Heart left ventricle (tissue), 16 donors: ENCODE data around the gene RUFY1. TPM values are rescaled to one million over a fixed set of nuclear protein-coding genes. Genes with fewer than 3 reads are reported as not detected.

Experiments
- ATAC-seq, 4 donors: fragments of 200-7000 bp; cut with Tn5 transposase; one replicate each; pipeline ENCODE4 v1.9.1; 2020 to 2022; ENCODE audit warnings: moderate library complexity in 4 of 4, mild to moderate bottlenecking in 3 of 4, moderate number of reproducible peaks in 1 of 4
- DNase-seq, 5 donors: peaks; one replicate each; pipeline ENCODE4 v3.0.0-alpha.2; 2020
- H3K27ac ChIP-seq, 12 donors: fragments of 200-600 bp; sonication (generic) in 4 of 12; one replicate each; pipeline versions ENCODE4 v1.5.0 to v1.8.0; 2016 to 2022; ENCODE audit warnings: mild to moderate bottlenecking in 2 of 12
- H3K27me3 ChIP-seq, 9 donors: fragments of 200-600 bp; sonication (generic) in 2 of 9; one replicate each; pipeline versions ENCODE4 v1.5.1 to v1.8.0; 2016 to 2022; ENCODE audit warnings: mild to moderate bottlenecking in 3 of 9
- H3K36me3 ChIP-seq, 9 donors: fragments of 200-600 bp; sonication (generic) in 2 of 9; one replicate each; pipeline versions ENCODE4 v1.5.0 to v1.8.0; 2018 to 2022; ENCODE audit warnings: mild to moderate bottlenecking in 2 of 9
- H3K4me1 ChIP-seq, 12 donors: fragments of 200-600 bp; sonication (generic) in 4 of 12; one replicate each; pipeline versions ENCODE4 v1.5.0 to v1.8.0; 2016 to 2022; ENCODE audit warnings: mild to moderate bottlenecking in 3 of 12
- H3K4me3 ChIP-seq, 12 donors: fragments of 200-600 bp; sonication (generic) in 4 of 12; one replicate each; pipeline versions ENCODE4 v1.5.0 to v1.8.0; 2017 to 2022; ENCODE audit warnings: mild to moderate bottlenecking in 9 of 12, moderate library complexity in 4 of 12
- H3K9me3 ChIP-seq, 12 donors: fragments of 200-600 bp; sonication (generic) in 4 of 12; one replicate each; pipeline versions ENCODE4 v1.5.0 to v1.8.0; 2016 to 2022; ENCODE audit warnings: mild to moderate bottlenecking in 1 of 12
- POLR2A ChIP-seq, 2 donors: fragments of 450-650 bp; IDR thresholded peaks; one replicate each; pipeline ENCODE4 v1.6.1; 2017; ENCODE audit warnings: antibody characterized with exemption in 2 of 2, mild to moderate bottlenecking in 2 of 2, moderate library complexity in 2 of 2
- WGBS, 4 donors: extraction: QIAGEN DNeasy Blood & Tissue Kit in 2 of 4; methylation state at CpG; one replicate each; pipeline versions ENCODE4 v1.1.5 to v1.1.7; 2013 to 2018; 5-methylcytosine and 5-hydroxymethylcytosine counted together
- intact Hi-C, 10 donors: fragments of 100-400 bp; cut with DNase I; formaldehyde crosslinking; loops; one replicate each; pipeline versions ENCODE4 v1.11.1 to v1.14.2; 2022
- polyA plus RNA-seq, 2 donors: library from polyadenylated mRNA; stranded (reverse); fragments of 200-250 nt; gene quantifications; one replicate each; pipeline ENCODE4 v1.2.3, GENCODE V29; 2013
- total RNA-seq, 9 donors: library from RNA; depleted of rRNA in 2 of 9; stranded (reverse); fragments of >200 nt in 2 of 9; fragmentation: NEBNext Ultra II Directional in 3 of 9; extraction: Animal tissue kit (Norgen Biotek cat#: 25700) in 3 of 9; gene quantifications; one replicate each; pipeline versions ENCODE4 v1.1.0 to v1.2.4, GENCODE V29; 2016 to 2023
- TF ChIP-seq, protein P1 (sequence below), 12 donors: fragments of 200-600 bp; sonication (generic) in 4 of 12; IDR thresholded peaks; one replicate each; pipeline versions ENCODE4 v1.5.0 to v1.8.0; 2018 to 2022; ENCODE audit warnings: antibody characterized with exemption in 12 of 12, mild to moderate bottlenecking in 5 of 12
- donor health status: ischemic (EF 13 %, LVEDD 7.1; RV severe dilation, severe dysfunction).
- donor health status: healthy with polysubstance abuse.
- donor health status: DM: no; HTN: yes; CAD: no.
- donor health status: DM: no; HTN: no; CAD: no.
- donor health status: ischemic (EF 25% LVEDD 6.9; RV normal size, moderate dysfunction).
- donor health status: ischemic (EF 25% LVEDD 5.7; RV mildly dilated, moderate dysfunction).
- donor health status: healthy.
- donor health status: DM: yes; HTN: yes; CAD: no.
- donor health status: ischemic (EF 35%, LVEDD 5.7; RV mildly dilated, moderate dysfunction).
- donor health status: nonischemic (EF 11% LVEDD 7.7; RV severe dilation, severe dysfunction).
- donor health status: DM: yes; HTN: yes; CAD: no.
- donor health status: PGD.
- donor health status: ischemic (EF 29% LVEDD 5.4; RV normal size, mild dysfunction).
- donor health status: nonischemic (EF 23%, LVEDD 6.1; RV moderate dilation, normal function).

RUFY1 gene
- total and polyA plus RNA-seq, 11 donors, result 14.3 to 30.9 (median 24.2) TPM

DNA sequence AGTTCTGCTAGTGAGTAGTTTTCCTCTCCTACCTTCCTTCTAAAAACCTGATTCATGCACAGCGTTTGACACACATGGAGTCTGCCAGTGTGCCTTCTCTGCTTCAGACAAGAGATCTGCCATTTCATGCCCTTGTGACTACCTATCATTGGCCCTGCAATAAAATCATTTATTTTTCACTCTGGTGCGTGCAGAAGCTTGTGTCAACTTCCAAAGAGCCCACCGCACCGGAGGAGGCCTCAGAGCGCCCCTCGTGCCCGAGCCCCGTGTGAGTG is 59.4 kb downstream of the RUFY1 start:
- 82 to 87% (median 85%) methylated on average over 5 to 8 of the region's 8 CpGs for WGBS, 4 donors
- DNase-seq (no peak), ATAC-seq (no peak)
- Histone ChIP-seq H3K4me1 (peaks cover 0 to 47% (median 16%) of the 10 kb centered on the region in 12 donors), H3K4me3 (no peak overlapping the region), H3K36me3 (peaks cover 7 to 99% (median 97%) of the 10 kb centered on the region in 9 donors), H3K27ac (peak overlapping the region in 1 of 12 donors; percentile 15), H3K27me3 (no peaks in the 10 kb centered on the region), H3K9me3 (no peaks in the 10 kb centered on the region)
- intact Hi-C loops, result loop anchor here in 1 of 10 donors (10.0 kb wide), 1 partner anchor 45 kb away; no protein-coding TSS in a partner anchor
- no peak for TF ChIP-seq POLR2A (IDR thresholded peaks at IDR 0.05)
- TF ChIP-seq, protein P1, sequence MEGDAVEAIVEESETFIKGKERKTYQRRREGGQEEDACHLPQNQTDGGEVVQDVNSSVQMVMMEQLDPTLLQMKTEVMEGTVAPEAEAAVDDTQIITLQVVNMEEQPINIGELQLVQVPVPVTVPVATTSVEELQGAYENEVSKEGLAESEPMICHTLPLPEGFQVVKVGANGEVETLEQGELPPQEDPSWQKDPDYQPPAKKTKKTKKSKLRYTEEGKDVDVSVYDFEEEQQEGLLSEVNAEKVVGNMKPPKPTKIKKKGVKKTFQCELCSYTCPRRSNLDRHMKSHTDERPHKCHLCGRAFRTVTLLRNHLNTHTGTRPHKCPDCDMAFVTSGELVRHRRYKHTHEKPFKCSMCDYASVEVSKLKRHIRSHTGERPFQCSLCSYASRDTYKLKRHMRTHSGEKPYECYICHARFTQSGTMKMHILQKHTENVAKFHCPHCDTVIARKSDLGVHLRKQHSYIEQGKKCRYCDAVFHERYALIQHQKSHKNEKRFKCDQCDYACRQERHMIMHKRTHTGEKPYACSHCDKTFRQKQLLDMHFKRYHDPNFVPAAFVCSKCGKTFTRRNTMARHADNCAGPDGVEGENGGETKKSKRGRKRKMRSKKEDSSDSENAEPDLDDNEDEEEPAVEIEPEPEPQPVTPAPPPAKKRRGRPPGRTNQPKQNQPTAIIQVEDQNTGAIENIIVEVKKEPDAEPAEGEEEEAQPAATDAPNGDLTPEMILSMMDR (IDR thresholded peaks at IDR 0.05), result no peak

DNA sequence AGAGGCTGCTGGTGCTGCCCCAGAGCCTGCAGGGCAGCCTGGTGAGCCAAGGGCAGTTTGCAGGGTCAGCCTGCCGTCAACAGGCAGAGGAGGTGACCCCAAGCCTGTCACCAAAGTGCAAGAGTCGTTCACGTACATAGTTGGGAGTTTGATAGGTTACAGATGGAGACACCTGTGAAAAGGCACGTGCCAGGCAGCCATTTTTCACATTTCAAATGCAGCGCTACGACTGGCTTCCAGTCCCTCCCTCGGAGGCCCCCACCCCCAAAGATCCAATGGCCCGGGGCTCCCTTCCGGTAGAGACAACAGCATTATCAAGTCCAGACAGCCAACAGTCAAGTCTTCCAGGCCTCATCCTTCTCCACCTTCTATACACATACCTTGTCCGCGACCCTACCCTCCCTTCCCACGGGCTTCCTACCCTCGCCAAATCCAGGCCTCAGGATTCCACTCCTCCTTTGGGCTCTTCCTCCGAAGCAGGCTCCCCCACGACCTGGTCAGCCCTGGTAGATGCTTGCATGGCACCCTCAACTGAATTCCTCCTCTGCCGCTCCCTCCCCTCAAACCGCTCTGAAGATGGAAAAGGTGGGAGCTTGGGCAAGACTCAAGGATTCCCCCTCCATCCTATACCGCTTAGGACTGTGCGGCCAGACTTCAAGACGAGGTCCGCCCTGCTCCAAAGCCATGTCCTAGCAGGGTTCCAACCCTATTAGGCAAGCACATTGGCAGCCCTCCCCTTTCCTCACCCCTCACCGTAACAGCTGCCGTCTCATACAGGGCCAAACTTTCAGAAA is 60.0 kb downstream of the RUFY1 start:
- Histone ChIP-seq H3K9me3 (no peaks in the 10 kb centered on the region), H3K4me1 (peaks cover 0 to 47% (median 18%) of the 10 kb centered on the region in 12 donors), H3K27me3 (no peaks in the 10 kb centered on the region), H3K4me3 (no peak overlapping the region), H3K27ac (peak overlapping the region in 1 of 12 donors; percentile 15), H3K36me3 (peaks cover 7 to 99% (median 97%) of the 10 kb centered on the region in 9 donors)
- ATAC-seq, result peak in 2 of 4 donors; percentile 20 to 22
- TF ChIP-seq, protein P1 (IDR thresholded peaks at IDR 0.05), result no peak
- TF ChIP-seq POLR2A (IDR thresholded peaks at IDR 0.05), result no peak
- no peak for DNase-seq
- 64 to 72% (median 69%) methylated on average over 23 of the region's 23 CpGs for WGBS, 4 donors
- intact Hi-C loops, result loop anchor here in 1 of 10 donors (10.0 kb wide), 1 partner anchor 46 kb away; no protein-coding TSS in a partner anchor

DNA sequence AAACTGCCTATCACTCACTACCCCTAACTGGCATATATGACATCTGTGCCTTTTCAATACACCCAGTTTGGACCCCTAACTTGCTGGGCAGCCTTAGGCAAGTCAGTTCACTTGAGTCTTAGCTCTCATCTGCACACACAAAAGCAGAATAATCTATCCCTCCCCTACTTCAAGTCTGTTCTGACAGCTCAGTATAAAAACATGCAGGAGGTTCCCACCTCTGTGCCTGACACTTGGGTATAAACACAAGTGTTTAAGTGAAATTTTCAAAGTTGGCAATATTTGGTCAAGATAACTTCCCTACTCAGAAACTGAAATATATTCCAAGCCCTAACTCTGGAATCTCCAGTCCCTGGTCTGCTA is 60.5 kb downstream of the RUFY1 start:
- TF ChIP-seq, protein P1 (IDR thresholded peaks at IDR 0.05), result no peak
- TF ChIP-seq POLR2A (IDR thresholded peaks at IDR 0.05), result no peak
- Histone ChIP-seq H3K27me3 (no peaks in the 10 kb centered on the region), H3K9me3 (no peaks in the 10 kb centered on the region), H3K27ac (peak overlapping the region in 2 of 12 donors; percentile 15 to 27), H3K4me3 (no peak overlapping the region), H3K36me3 (peaks cover 7 to 99% (median 97%) of the 10 kb centered on the region in 9 donors), H3K4me1 (peaks cover 0 to 50% (median 21%) of the 10 kb centered on the region in 12 donors)
- DNase-seq (no peak), ATAC-seq (no peak)
- intact Hi-C loops, result loop anchor here in 1 of 10 donors (10.0 kb wide), 1 partner anchor 46 kb away; no protein-coding TSS in a partner anchor

DNA sequence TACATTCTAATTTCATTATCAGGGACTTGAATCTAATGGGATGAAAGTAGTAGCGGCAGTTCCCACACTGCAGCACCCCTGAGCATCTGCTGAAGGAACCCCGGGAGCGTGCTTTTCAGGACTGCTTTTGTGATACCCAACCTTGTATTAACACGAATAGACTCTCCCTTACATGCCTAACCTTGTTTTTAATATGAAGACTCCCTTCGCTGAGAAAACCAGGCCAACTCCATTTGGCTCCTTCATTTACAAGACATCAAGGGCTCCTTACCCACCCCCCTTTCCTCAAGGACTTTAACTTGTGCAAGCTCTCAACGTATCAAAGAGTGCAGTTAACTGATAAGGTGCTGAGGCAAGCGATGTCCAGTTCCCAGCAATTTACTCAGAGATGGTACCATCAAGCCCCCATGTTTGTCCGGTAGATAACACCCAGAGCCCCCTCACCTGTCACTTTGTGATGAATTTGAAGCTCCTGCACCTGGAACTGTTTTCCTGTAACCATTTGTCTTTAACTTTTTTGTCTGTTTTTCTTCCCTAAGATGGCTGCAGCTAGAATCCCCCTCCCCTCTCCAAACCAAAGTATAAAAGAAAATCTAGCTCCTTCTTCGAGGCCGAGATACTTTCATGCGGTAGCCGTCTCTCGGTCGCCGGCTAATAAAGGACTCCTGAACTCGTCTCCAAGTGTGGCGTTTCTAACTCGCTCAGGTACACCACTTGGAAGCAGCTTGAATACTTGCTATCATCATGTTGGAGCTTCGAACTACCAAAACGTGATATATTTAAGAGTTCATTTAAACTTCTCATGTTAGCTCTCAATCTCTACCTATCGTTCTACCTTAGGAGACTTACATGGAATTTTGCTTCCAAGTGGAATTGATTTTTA is 62.5 kb downstream of the RUFY1 start:
- intact Hi-C loops, result loop anchor here in 1 of 10 donors (10.0 kb wide), 1 partner anchor 48 kb away; no protein-coding TSS in a partner anchor
- H3K4me1 ChIP-seq, result peaks cover 0 to 50% (median 34%) of the 10 kb centered on the region in 12 donors
- ATAC-seq, result no peak
- H3K4me3 ChIP-seq, result no peak overlapping the region
- H3K27me3 ChIP-seq, result no peaks in the 10 kb centered on the region
- DNase-seq, result no peak
- H3K27ac ChIP-seq, result no peak overlapping the region
- H3K36me3 ChIP-seq, result peaks cover 7 to 100% (median 97%) of the 10 kb centered on the region in 9 donors
- TF ChIP-seq, protein P1 (IDR thresholded peaks at IDR 0.05), result no peak
- TF ChIP-seq POLR2A (IDR thresholded peaks at IDR 0.05), result no peak
- 83 to 85% (median 84%) methylated on average over 21 of the region's 21 CpGs for WGBS, 4 donors
- H3K9me3 ChIP-seq, result no peaks in the 10 kb centered on the region
